Left renal pelvis (tissue), 4 donors: ENCODE measurements around the gene OTOP2. TPM values are rescaled to one million over a fixed set of nuclear protein-coding genes. Genes with fewer than 3 reads are reported as not detected.
"Not testable (repeated sequence)": the region's sequence is repeated elsewhere in the genome, so short reads cannot be mapped to it uniquely, and the experiment has no call there.

Source experiments
- DNase-seq, 4 donors: peaks; one replicate each; pipeline ENCODE4 v3.0.0-alpha.2; 2013; ENCODE audit warnings: low read depth in 4 of 4, low spot score in 3 of 4
- polyA plus RNA-seq, 4 donors: library from polyadenylated mRNA; unstranded; fragments of 120-200 nt; gene quantifications; one replicate each; pipeline ENCODE4 v1.2.1, GENCODE V29; 2013; ENCODE audit not compliant: insufficient read length in 4 of 4

Gene OTOP2
- polyA plus RNA-seq, 4 donors = 0.08 TPM; not detected in 3

- no peak for DNase-seq
Observed at GRCh38 chr17:74900208-74900607, 23.9 kb upstream of the OTOP2 start.

GRCh38 chr17:74901353-74902135 lies 22.5 kb upstream of the OTOP2 start:
- DNase-seq = no peak

DNA sequence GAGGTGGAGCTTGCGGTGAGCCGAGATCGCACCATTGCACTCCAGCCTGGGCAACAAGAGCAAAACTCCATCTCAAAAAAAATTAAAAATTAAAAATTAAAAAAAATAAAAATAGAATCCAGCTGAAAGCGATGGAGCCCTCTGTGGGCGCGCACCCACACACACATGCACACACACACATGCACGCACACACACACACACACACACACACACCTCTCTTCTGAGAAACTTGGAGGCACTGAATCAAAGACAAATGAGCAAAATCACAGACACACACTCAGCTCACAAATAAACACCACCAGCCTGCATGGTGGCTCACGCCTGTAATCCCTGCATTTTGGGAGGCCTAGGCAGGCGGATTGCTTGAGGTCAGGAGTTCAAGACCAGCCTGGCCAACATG lies 21.0 kb upstream of the OTOP2 start:
- no peak for DNase-seq

DNA sequence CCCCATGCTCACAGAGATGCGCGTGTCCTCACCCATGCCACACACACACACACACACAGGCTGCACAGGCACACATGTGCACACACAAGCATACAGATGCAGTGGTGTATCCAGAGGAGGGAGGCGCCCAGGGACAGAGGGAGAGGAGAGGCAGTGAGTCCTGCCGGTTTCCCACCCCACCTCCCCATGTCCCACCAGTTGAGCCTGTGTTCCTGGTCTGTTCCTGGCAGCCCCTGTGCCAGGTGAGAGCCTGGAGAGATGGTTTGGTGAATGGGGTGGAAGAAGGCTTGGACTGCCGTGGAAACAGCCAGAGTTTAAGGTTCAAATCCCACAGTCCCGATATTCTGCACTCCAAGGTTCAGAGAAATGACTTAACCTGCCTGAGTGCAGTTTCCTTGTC lies 20.4 kb upstream of the OTOP2 start:
- no peak for DNase-seq

DNA sequence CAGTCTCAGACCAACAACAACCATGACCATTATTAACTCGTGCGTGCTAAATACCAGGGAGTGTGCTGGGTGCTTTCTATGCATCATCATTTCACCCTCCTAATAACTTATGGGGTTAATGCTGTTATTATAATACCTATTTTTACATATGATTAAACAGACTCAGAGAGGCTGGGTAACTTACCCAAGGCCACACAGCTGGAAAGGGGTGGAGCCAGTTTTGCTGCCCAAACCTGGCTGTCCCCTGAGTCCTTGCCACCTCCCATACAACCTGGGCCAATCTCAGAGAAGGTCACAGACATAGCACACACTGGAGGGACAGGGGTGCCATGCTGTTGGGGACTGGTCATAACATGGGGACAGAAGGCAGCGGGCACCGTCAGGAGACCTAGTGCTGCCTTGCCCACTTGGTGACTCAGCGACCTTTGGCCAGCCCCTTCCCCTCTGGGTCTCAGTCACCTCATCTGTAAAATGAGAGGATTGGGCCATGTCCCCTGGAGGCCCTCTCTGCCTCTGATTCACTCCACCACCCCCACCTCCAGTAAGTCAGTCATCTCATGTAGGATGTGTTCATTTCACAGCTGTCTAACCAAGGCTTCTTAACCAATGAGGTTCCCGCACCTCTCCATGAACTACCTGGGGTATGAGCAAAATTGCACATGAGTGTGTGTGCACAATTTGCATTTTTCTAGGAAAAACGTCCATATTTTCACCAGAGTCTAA lies 19.2 kb upstream of the OTOP2 start:
- no peak for DNase-seq

- DNase-seq = not testable (repeated sequence)
Observed at GRCh38 chr17:74906214-74906793, 17.8 kb upstream of the OTOP2 start.

DNA sequence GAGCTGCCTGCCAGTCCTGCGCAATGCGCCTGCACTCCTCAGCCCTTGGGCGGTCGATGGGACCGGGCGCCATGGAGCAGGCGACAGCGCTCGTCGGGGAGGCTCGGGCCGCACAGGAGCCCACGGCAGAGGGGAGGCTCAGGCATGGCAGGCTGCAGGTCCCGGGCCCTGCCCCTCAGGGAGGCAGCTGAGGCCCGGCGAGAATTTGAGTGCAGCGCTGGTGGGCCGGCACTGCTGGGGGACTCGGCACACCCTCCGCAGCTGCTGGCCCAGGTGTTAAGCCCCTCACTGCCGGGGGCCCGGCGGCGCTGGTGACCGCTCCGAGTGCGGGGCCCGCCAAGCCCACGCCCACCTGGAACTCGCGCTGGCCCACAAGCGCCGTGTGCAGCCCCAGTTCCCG lies 17.1 kb upstream of the OTOP2 start:
- no peak for DNase-seq

DNA sequence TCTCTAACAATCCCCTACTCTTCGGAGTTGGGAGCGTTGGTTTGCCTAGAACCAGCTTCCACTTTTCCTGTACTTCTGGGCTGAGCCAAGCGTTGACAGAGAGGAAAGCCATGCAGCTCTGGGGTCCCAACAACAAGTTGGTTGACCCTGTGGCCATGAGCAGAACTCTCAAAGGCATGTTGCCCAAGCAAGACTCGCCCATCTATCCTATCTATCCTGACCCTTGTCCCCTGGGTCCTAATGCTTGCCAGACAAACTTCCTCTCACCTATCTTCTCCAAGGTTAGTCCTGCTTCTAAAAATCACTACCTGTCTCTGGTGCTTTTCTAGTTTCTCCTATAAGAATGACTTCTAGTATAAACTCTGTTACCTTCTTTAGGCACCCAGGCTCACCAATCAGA lies 15.0 kb upstream of the OTOP2 start:
- DNase-seq = not testable (repeated sequence)

DNA sequence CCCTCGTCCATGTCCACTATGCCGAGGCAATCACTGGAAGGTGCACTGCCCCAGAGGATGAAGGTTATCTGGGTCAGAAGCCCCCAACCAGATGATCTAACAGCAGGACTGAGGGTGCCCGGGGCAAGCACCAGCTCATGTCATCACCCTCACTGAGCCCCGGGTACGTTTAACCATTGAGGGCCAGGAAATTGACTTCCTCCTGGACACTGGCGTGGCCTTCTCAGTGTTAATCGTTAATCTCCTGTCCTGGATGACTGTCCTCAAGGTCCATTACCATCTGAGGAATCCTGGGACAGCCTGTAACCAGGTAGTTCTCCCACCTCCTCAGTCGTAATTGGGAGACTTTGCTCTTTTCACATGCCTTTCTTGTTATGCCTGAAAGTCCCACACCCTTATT lies 12.7 kb upstream of the OTOP2 start:
- DNase-seq = not testable (repeated sequence)

GRCh38 chr17:74916136-74916850 lies 7.8 kb upstream of the OTOP2 start:
- DNase-seq = no peak

DNA sequence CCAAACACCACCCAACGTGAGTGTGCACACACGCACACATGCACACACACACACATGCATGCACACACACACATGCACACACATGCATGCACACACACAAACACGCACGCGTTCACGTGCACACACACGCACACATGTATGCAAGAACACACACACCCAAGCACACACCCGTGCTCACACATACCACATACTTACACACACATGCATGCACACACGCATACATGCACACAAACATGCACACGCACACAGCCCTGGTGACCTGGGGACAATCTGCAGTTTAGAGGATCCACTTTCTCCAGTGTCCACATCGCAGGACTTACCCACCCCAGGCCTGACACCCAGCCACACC lies 7.2 kb upstream of the OTOP2 start:
- no peak for DNase-seq

GRCh38 chr17:74917430-74917829 lies 6.6 kb upstream of the OTOP2 start:
- no peak for DNase-seq

- no peak for DNase-seq
Observed at GRCh38 chr17:74918906-74919305, 5.2 kb upstream of the OTOP2 start.

- DNase-seq = no peak
Observed at GRCh38 chr17:74919440-74920305, 4.4 kb upstream of the OTOP2 start.

DNA sequence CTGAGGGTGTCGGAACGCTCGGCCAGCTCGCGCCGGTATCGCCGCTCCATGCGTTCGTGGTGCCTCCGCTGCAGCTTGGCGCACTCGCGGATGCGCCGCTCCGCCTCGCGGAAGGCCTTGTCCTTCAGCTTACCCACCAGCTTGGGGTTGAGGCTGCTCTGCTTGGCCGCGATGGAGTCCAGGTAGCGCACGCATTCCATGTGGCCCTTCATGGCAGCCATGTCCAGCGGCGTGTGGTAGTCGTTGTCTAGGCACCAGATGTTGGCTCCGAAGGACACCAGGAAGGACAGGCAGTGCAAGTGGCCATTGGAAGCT lies 3.8 kb upstream of the OTOP2 start:
- DNase-seq = no peak

GRCh38 chr17:74920642-74921025 lies 3.4 kb upstream of the OTOP2 start:
- DNase-seq = no peak

DNA sequence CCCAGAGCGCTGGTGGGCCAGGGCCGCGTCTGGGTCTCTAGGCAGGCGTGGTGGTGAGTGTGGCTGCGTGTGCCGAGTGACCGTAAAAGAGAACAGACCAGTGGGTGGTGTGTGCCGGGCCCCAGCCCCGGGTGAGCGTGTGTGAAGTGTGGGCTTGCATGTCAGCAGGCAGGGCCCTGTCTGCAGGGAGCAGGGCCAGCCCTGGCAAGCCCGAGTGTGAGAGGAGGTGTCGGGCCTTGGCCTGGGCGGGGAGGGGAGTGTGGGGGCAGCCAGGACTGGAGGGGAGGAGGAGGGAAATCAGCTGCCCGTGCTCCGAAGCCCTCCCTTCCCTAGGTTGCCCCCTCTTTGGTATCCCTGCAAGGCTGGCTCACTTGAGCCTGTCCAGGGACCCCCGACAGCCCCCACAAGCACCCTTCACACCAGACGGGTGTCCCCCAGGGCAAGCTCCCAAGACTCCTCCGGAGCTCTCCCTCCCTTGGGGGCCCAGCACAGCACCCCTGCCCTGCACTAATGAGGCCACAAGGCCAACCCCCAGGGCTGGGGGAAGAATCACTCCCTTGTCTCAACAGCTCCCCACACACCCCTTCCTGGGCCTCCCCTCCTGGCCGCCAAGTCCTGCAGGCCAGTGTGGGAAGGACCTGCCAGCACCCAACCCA lies 2.9 kb upstream of the OTOP2 start:
- DNase-seq = no peak

DNA sequence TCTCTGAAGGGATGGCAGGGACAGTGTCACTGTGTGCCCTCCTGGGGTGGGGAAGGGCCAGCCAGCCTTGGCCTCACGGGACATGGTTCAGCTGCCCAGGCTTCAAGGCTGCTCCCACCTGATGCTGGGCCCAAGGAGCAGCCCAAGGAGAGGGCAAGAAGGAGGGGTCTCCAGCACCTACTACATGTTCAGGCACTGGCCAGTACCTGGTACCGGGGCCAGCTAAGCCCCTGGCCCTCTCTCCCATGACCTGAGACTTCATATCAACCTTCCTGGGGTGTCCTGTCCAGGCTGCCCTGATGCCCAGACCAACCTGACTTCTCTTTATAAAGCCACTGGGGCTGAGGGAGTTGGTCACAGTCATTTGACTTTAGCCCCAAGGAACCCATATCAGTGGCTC lies 2.3 kb upstream of the OTOP2 start:
- no peak for DNase-seq

DNA sequence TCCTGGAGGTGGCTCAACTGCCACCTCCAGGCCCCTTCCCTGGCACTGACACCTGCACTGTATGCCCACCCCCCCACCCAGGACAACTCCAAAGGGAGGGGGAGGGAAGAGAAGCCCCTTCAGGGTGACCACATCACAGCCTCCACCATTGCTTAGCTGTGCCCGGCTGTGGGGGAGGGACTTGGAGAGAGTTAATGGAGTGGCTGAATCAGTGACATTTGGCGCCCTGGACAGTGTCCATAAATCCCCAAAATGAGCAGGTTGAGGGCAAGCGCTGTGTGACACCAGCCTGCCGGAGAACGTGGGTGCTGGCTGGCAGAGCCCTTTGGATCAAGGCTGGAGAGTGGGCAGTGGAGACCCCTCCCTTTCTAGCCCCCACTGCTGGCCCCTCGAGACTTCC lies 1.9 kb upstream of the OTOP2 start:
- DNase-seq = no peak
